PC-3 (cell line): ENCODE measurements around the gene TANC1. TPM values are rescaled to one million over a fixed set of nuclear protein-coding genes. Genes with fewer than 3 reads are reported as not detected.

Source experiments
- ATAC-seq: fragments of 200-7000 bp; cut with Tn5 transposase; 2 replicates; pipeline ENCODE4 v1.9.1; 2020; ENCODE audit warnings: mild to moderate bottlenecking, moderate library complexity
- BruUV-seq: library from RNA; stranded (reverse); fragments of 400-500 nt; replicated peaks from 2 replicates; lab custom pipeline; 2021; lab: Mats Ljungman, UMichigan
- CTCF ChIA-PET: fragments of 300-600 bp; sonication (Branson Sonifier 250); formaldehyde crosslinking; loops from one replicate; lab custom pipeline; 2022; ENCODE audit warnings: antibody characterized with exemption; lab: Charles Lee
- POLR2A ChIA-PET: fragments of 300-600 bp; sonication (Branson Sonifier 250); formaldehyde crosslinking; loops from one replicate; lab custom pipeline; 2022; ENCODE audit warnings: antibody characterized with exemption; ENCODE audit not compliant: unreplicated experiment; lab: Charles Lee
- DNase-seq: peaks from one replicate; pipeline ENCODE4 v3.0.0-alpha.2; 2015
- H2AFZ ChIP-seq: fragments of 300-600 bp; sonication (generic); 2 replicates; pipeline ENCODE4 v1.6.0; 2016; ENCODE audit warnings: antibody characterized with exemption, low read length
- H3F3A ChIP-seq: fragments of 300-600 bp; sonication (generic); one replicate; pipeline ENCODE4 v1.6.0; 2017; ENCODE audit warnings: antibody characterized with exemption, low read length, control low read depth, mild to moderate bottlenecking; ENCODE audit not compliant: unreplicated experiment
- H3K27ac ChIP-seq: fragments of 300-600 bp; sonication (generic); 2 replicates; pipeline ENCODE4 v1.5.1; 2016; ENCODE audit warnings: mild to moderate bottlenecking, low read length
- H3K27me3 ChIP-seq: fragments of 300-600 bp; sonication (generic); 2 replicates; pipeline ENCODE4 v1.6.1; 2016; ENCODE audit warnings: low read length, mixed read lengths
- H3K36me3 ChIP-seq: fragments of 300-600 bp; sonication (generic); 2 replicates; pipeline ENCODE4 v1.6.1; 2016; ENCODE audit warnings: low read depth, mixed run types, low read length, mixed read lengths
- H3K4me1 ChIP-seq: fragments of 300-600 bp; sonication (generic); 2 replicates; pipeline ENCODE4 v1.5.1; 2016; ENCODE audit warnings: low read length; ENCODE audit not compliant: insufficient read depth
- H3K4me2 ChIP-seq: fragments of 300-600 bp; sonication (generic); 2 replicates; pipeline ENCODE4 v1.6.0; 2016; ENCODE audit warnings: low read length
- H3K4me3 ChIP-seq: fragments of 300-600 bp; sonication (generic); 2 replicates; pipeline ENCODE4 v1.5.1; 2016; ENCODE audit warnings: mild to moderate bottlenecking, low read length, mixed read lengths
- H3K79me2 ChIP-seq: fragments of 300-600 bp; sonication (generic); 2 replicates; pipeline ENCODE4 v1.6.1; 2017; ENCODE audit warnings: low read length, mixed read lengths
- H3K9ac ChIP-seq: fragments of 300-600 bp; sonication (generic); 2 replicates; pipeline ENCODE4 v1.6.0; 2016; ENCODE audit warnings: mild to moderate bottlenecking, low read length
- H3K9me2 ChIP-seq: fragments of 300-600 bp; sonication (generic); replicated peaks from 2 replicates; pipeline ENCODE4 v1.6.1; 2016; ENCODE audit warnings: mixed run types, low read length, mixed read lengths
- H3K9me3 ChIP-seq: fragments of 300-600 bp; sonication (generic); 2 replicates; pipeline ENCODE4 v1.6.1; 2016; ENCODE audit warnings: low read length, mixed read lengths
- H4K20me1 ChIP-seq: fragments of 300-600 bp; sonication (generic); 2 replicates; pipeline ENCODE4 v1.6.1; 2016; ENCODE audit warnings: low read length, mixed read lengths
- EZH2 ChIP-seq: fragments of 300-600 bp; sonication (generic); IDR thresholded peaks from one replicate; pipeline ENCODE4 v1.6.1; 2017; ENCODE audit warnings: antibody characterized with exemption, mild to moderate bottlenecking, low read length; ENCODE audit not compliant: unreplicated experiment
- EZH2phosphoT487 ChIP-seq: fragments of 300-600 bp; sonication (generic); IDR thresholded peaks from 2 replicates; pipeline ENCODE4 v1.6.1; 2018; ENCODE audit warnings: mild to moderate bottlenecking, antibody characterized with exemption, low read length, borderline replicate concordance
- intact Hi-C: fragments of 100-400 bp; cut with micrococcal nuclease; formaldehyde crosslinking; loops from 2 replicates; pipeline ENCODE4 v1.9.0; 2023
- total RNA-seq: library from RNA; depleted of rRNA; stranded (reverse); fragments of >200 nt; gene quantifications from 2 replicates; pipeline ENCODE4 v1.2.3, GENCODE V29; 2014
- TF ChIP-seq, protein P1 (sequence below): fragments of 300-600 bp; sonication (generic); conservative IDR thresholded peaks from 2 replicates; pipeline ENCODE4 v1.5.1; 2017; ENCODE audit warnings: antibody characterized with exemption, low read depth, mild to moderate bottlenecking, low read length

The TANC1 gene
- total RNA-seq, 1 experiment from 2014 or later = 17.6 TPM

DNA sequence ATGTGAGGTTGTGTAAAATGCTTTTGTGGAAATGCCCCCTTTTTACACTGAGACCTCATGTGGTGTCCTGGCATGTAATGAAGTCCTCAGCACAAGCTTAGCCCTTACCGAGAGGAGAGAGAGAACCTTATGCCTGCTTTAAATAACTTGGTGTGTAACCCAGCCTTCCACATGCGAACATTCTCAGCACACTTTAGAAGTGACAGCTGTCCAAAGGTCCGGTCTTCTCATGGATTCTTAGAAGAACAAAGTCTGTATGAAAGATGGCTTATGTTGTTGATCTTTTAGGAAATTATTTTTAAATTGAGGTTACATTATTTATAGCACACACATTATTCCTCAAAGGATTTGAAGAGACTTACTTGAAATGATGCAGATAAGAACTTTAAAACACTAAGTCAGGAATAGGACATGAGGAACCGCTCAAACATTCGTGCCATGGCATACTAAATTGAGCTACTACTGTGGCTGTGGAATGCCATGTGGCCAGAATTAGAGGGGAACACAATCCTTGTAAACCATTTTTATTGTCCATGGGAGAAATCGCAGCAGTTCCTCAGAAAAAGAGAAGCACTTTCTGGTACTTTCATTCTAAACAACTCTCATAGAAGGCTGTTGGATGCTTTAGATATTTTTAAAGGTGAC lies 238.4 kb downstream of the TANC1 start:
- no peak overlapping the region for H3K4me2 ChIP-seq
- H3K79me2 ChIP-seq = no peaks in the 10 kb centered on the region
- no peaks in the 10 kb centered on the region for H3K27me3 ChIP-seq
- POLR2A ChIA-PET = no interaction called here
- no peak overlapping the region for H3K27ac ChIP-seq
- no peak for DNase-seq
- BruUV-seq = no TSS peak
- H3K9me2 ChIP-seq = no peaks in the 10 kb centered on the region
- no peaks in the 10 kb centered on the region; the same call in 1 of the 2 replicates for H3K4me1 ChIP-seq
- CTCF ChIA-PET = no interaction called here
- no peak for ATAC-seq
- H4K20me1 ChIP-seq = no peaks in the 10 kb centered on the region
- H3K36me3 ChIP-seq = peaks cover 4% of the 10 kb centered on the region; the same call in 1 of the 2 replicates
- no peaks in the 10 kb centered on the region for H3F3A ChIP-seq
- H3K9ac ChIP-seq = no peak overlapping the region
- no peak overlapping the region for H2AFZ ChIP-seq
- H3K4me3 ChIP-seq = no peak overlapping the region
- TF ChIP-seq EZH2 = no peak
- TF ChIP-seq EZH2phosphoT487 = no peak
- TF ChIP-seq, protein P1, sequence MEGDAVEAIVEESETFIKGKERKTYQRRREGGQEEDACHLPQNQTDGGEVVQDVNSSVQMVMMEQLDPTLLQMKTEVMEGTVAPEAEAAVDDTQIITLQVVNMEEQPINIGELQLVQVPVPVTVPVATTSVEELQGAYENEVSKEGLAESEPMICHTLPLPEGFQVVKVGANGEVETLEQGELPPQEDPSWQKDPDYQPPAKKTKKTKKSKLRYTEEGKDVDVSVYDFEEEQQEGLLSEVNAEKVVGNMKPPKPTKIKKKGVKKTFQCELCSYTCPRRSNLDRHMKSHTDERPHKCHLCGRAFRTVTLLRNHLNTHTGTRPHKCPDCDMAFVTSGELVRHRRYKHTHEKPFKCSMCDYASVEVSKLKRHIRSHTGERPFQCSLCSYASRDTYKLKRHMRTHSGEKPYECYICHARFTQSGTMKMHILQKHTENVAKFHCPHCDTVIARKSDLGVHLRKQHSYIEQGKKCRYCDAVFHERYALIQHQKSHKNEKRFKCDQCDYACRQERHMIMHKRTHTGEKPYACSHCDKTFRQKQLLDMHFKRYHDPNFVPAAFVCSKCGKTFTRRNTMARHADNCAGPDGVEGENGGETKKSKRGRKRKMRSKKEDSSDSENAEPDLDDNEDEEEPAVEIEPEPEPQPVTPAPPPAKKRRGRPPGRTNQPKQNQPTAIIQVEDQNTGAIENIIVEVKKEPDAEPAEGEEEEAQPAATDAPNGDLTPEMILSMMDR = no peak
- intact Hi-C loops = no loop called here
- H3K9me3 ChIP-seq = no peaks in the 10 kb centered on the region

DNA sequence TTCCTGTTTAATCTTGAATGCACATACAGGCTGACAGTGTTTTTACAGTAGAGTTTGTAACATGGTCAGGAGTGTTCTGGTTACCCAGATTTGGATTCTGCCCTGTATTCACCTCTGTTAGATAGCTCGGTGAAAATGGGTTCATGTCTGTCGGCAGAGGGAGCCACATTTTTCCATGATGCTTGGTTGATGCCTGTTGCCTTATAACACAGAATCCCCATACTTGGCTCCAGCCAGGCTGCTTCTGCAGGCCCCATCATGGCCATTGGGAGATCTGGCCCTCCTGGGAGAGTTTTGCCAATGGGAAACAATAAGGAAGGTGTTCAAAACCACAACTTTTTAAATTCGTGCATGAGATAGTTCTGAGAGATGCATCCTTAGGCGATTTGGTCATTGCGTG lies 240.0 kb downstream of the TANC1 start:
- ChIA-PET POLR2A (no interaction called here), CTCF (no interaction called here)
- Histone ChIP-seq H3K4me3 (no peak overlapping the region), H3K27ac (no peak overlapping the region), H3K4me1 (no peaks in the 10 kb centered on the region), H3F3A (no peaks in the 10 kb centered on the region), H3K27me3 (no peaks in the 10 kb centered on the region), H3K4me2 (no peak overlapping the region), H3K9ac (no peak overlapping the region), H4K20me1 (no peaks in the 10 kb centered on the region), H3K9me3 (no peaks in the 10 kb centered on the region), H3K9me2 (no peaks in the 10 kb centered on the region), H3K79me2 (no peaks in the 10 kb centered on the region), H3K36me3 (peaks cover 4% of the 10 kb centered on the region; the same call in 1 of the 2 replicates), H2AFZ (no peak overlapping the region)
- intact Hi-C loops = no loop called here
- DNase-seq (no peak), ATAC-seq (no peak)
- no TSS peak for BruUV-seq
- TF ChIP-seq, protein P1 = no peak
- TF ChIP-seq EZH2phosphoT487 = no peak
- no peak for TF ChIP-seq EZH2

GRCh38 chr2:159209341-159210306 lies 241.2 kb downstream of the TANC1 start:
- no peak overlapping the region for H3K9ac ChIP-seq
- no peak overlapping the region for H3K4me3 ChIP-seq
- no peaks in the 10 kb centered on the region for H4K20me1 ChIP-seq
- no peak overlapping the region for H2AFZ ChIP-seq
- ATAC-seq (no peak), DNase-seq (no peak)
- no peaks in the 10 kb centered on the region for H3K9me2 ChIP-seq
- H3K79me2 ChIP-seq = no peaks in the 10 kb centered on the region
- ChIA-PET CTCF (no interaction called here), POLR2A (no interaction called here)
- no peak overlapping the region for H3K27ac ChIP-seq
- no peaks in the 10 kb centered on the region for H3K4me1 ChIP-seq
- no TSS peak for BruUV-seq
- H3K4me2 ChIP-seq = no peak overlapping the region
- intact Hi-C loops = no loop called here
- H3F3A ChIP-seq = no peaks in the 10 kb centered on the region
- H3K9me3 ChIP-seq = no peaks in the 10 kb centered on the region
- TF ChIP-seq, protein P1 = no peak
- TF ChIP-seq EZH2phosphoT487 (no peak), EZH2 (no peak)
- H3K27me3 ChIP-seq = no peaks in the 10 kb centered on the region
- H3K36me3 ChIP-seq = peaks cover 5% of the 10 kb centered on the region; the same call in 1 of the 2 replicates
